Spinal cord (tissue), 10 donors: Measurements from ENCODE around the gene SLC16A8. TPM values are rescaled to one million over a fixed set of nuclear protein-coding genes. Genes with fewer than 3 reads are reported as not detected.
"Not testable (repeated sequence)": the region's sequence is repeated elsewhere in the genome, so short reads cannot be mapped to it uniquely, and the experiment has no call there.

ENCODE experiments used
- DNase-seq, 6 donors: peaks; one replicate each; pipeline versions ENCODE4 v3.0.0 to v3.0.0-alpha.2; 2013 to 2015; ENCODE audit warnings: low spot score in 6 of 6, low read depth in 4 of 6
- H3K27ac ChIP-seq: one replicate; pipeline ENCODE4 v1.5.1; 2013; ENCODE audit warnings: low read depth, low read length, control low read depth
- H3K27me3 ChIP-seq: one replicate; pipeline ENCODE4 v1.6.1; 2013; ENCODE audit warnings: low read length; ENCODE audit not compliant: control insufficient read depth, insufficient read depth
- H3K36me3 ChIP-seq: one replicate; pipeline ENCODE4 v1.6.1; 2013; ENCODE audit warnings: low read length; ENCODE audit not compliant: control insufficient read depth, insufficient read depth
- H3K4me1 ChIP-seq: one replicate; pipeline ENCODE4 v1.6.1; 2013; ENCODE audit warnings: low read length; ENCODE audit not compliant: control insufficient read depth, insufficient read depth
- H3K4me3 ChIP-seq: one replicate; pipeline ENCODE4 v1.5.1; 2013; ENCODE audit warnings: low read depth, low read length, control low read depth
- H3K9me3 ChIP-seq: one replicate; pipeline ENCODE4 v1.6.1; 2013; ENCODE audit warnings: low read length; ENCODE audit not compliant: control insufficient read depth, insufficient read depth
- WGBS: methylation state at CpG from one replicate; pipeline ENCODE4 v1.1.5; 2013; ENCODE audit warnings: missing lambda C conversion rate; ENCODE audit not compliant: insufficient coverage; 5-methylcytosine and 5-hydroxymethylcytosine counted together
- polyA plus RNA-seq, 2 donors: library from polyadenylated mRNA; unstranded; fragments of 120-200 nt; gene quantifications; one replicate each; pipeline ENCODE4 v1.2.1, GENCODE V29; 2013; ENCODE audit not compliant: insufficient read length in 2 of 2
- total RNA-seq, 2 donors: library from RNA; depleted of rRNA in 1 of 2; stranded (reverse); fragments of 120-200 nt in 1 of 2; fragments of >200 nt in 1 of 2; gene quantifications; one replicate each; pipeline versions ENCODE4 v1.2.3 to v1.2.4, GENCODE V29; 2013 to 2014
- donor health status: healthy.

The SLC16A8 gene
- total and polyA plus RNA-seq, 4 donors, result 2.0 to 7.9 (median 5.7) TPM

GRCh38 chr22:38080850-38081635 is 2.9 kb downstream of the SLC16A8 start:
- DNase-seq, result peak in 4 of 6 donors; percentile 41 to 92 (median 69)
- peaks cover 53% of the 10 kb centered on the region for H3K4me1 ChIP-seq
- no peak overlapping the region for H3K27ac ChIP-seq
- H3K9me3 ChIP-seq, result no peaks in the 10 kb centered on the region
- peak overlapping the region; percentile 33 for H3K4me3 ChIP-seq
- peaks cover 18% of the 10 kb centered on the region for H3K27me3 ChIP-seq
- WGBS, result 1% methylated on average over 110 of the region's 110 CpGs
- peaks cover 52% of the 10 kb centered on the region for H3K36me3 ChIP-seq

GRCh38 chr22:38080474-38080849 is 3.5 kb downstream of the SLC16A8 start:
- Histone ChIP-seq H3K27ac (no peak overlapping the region), H3K4me1 (peaks cover 55% of the 10 kb centered on the region), H3K9me3 (no peaks in the 10 kb centered on the region), H3K27me3 (peaks cover 18% of the 10 kb centered on the region), H3K36me3 (peaks cover 50% of the 10 kb centered on the region), H3K4me3 (peak overlapping the region; percentile 9)
- 35% methylated on average over 7 of the region's 11 CpGs for WGBS
- DNase-seq, result no peak

DNA sequence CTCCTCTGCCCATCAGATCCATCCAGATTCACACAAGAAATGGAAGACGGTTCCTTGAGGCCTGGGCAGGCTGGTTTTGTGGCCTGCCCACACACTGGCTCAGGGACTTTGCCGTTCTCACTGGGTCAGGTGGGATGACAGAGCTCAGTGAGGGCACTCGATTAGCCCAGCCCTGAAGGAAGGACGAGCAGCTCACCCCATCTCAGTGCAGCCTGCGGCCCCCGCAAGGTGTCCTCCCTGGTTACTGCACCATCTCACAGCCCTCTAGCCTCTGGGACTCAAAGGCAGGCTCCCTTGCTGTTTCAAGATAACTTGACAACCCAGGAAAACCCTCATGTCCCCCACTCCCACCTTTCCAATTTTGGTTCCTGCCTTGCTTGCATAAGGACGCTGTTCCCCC is 4.2 kb downstream of the SLC16A8 start:
- Histone ChIP-seq H3K27ac (no peak overlapping the region), H3K27me3 (peaks cover 18% of the 10 kb centered on the region)

GRCh38 chr22:38079208-38079607 is 4.8 kb downstream of the SLC16A8 start:
- peaks cover 45% of the 10 kb centered on the region for H3K4me1 ChIP-seq
- DNase-seq, H3K4me3 ChIP-seq, H3K9me3 ChIP-seq, H3K27ac ChIP-seq: not testable (repeated sequence)
- peaks cover 18% of the 10 kb centered on the region for H3K27me3 ChIP-seq
- 78% methylated on average over 1 of the region's 2 CpGs for WGBS
- H3K36me3 ChIP-seq, result peaks cover 50% of the 10 kb centered on the region

More for the DNA sequence above, 4.2 kb downstream of the SLC16A8 start:
- no peaks in the 10 kb centered on the region for H3K9me3 ChIP-seq
- H3K36me3 ChIP-seq, result peaks cover 50% of the 10 kb centered on the region
- no peak for DNase-seq
- no peak overlapping the region for H3K4me3 ChIP-seq
- 86% methylated on average over 7 of the region's 7 CpGs for WGBS
- peaks cover 51% of the 10 kb centered on the region for H3K4me1 ChIP-seq

DNA sequence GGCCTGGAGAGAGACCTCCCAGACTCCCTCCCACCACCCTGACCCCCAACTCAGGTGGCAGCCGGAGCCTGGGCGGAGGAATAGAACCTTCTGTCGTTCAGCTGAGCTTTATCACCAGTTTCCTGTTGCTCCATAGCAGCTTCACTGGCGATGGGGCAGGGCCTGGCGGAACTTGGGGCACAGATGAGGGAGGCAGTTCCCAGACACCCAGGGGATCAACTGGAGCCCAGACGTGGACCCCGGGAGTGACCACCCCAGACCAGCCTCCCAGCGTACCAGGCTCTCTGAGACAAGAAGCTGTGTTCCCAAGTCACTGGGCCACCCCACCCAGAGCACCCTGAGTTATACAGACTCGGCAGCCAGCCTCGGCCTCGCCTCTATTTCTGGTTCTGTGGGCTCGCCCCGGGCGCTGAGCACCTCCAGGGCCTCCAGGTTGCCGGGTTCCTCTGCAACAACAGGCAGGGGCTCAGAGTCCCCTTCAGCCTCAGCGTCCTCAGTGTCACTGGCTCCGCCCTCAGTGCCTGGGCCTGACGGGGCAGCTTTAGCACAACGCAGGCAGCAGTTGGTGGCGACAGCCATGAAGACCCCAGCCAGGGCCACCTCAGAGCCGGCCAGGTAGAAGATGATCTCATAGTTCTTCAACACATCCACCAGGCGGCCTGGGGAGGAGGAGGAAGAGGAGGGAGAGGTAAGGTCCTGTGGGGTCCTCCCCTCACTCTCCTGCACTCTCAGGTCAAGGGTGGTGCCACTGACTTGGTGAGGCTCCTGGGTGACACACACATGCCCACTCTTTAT is 5.7 kb downstream of the SLC16A8 start:
- 77% methylated on average over 19 of the region's 22 CpGs for WGBS
- no peak overlapping the region for H3K4me3 ChIP-seq
- H3K27me3 ChIP-seq, result peaks cover 18% of the 10 kb centered on the region
- DNase-seq, result no peak
- peaks cover 36% of the 10 kb centered on the region for H3K4me1 ChIP-seq
- no peak overlapping the region for H3K27ac ChIP-seq
- no peaks in the 10 kb centered on the region for H3K9me3 ChIP-seq
- H3K36me3 ChIP-seq, result peaks cover 51% of the 10 kb centered on the region

GRCh38 chr22:38077595-38077994 is 6.4 kb downstream of the SLC16A8 start:
- no peak for DNase-seq

GRCh38 chr22:38077096-38077495 is 6.9 kb downstream of the SLC16A8 start:
- H3K27me3 ChIP-seq, result peaks cover 9% of the 10 kb centered on the region
- no peak overlapping the region for H3K27ac ChIP-seq
- no peak overlapping the region for H3K4me3 ChIP-seq
- DNase-seq, result no peak
- H3K36me3 ChIP-seq, result peaks cover 59% of the 10 kb centered on the region
- H3K9me3 ChIP-seq, result no peaks in the 10 kb centered on the region
- 81% methylated on average over 12 of the region's 12 CpGs for WGBS
- H3K4me1 ChIP-seq, result peaks cover 24% of the 10 kb centered on the region

More at GRCh38 chr22:38077595-38077994, 6.4 kb downstream of the SLC16A8 start:
- Histone ChIP-seq H3K4me1 (peaks cover 29% of the 10 kb centered on the region), H3K27me3 (peaks cover 14% of the 10 kb centered on the region), H3K36me3 (peaks cover 54% of the 10 kb centered on the region), H3K27ac (no peak overlapping the region), H3K4me3 (no peak overlapping the region), H3K9me3 (no peaks in the 10 kb centered on the region)
- 80% methylated on average over 14 of the region's 14 CpGs for WGBS

DNA sequence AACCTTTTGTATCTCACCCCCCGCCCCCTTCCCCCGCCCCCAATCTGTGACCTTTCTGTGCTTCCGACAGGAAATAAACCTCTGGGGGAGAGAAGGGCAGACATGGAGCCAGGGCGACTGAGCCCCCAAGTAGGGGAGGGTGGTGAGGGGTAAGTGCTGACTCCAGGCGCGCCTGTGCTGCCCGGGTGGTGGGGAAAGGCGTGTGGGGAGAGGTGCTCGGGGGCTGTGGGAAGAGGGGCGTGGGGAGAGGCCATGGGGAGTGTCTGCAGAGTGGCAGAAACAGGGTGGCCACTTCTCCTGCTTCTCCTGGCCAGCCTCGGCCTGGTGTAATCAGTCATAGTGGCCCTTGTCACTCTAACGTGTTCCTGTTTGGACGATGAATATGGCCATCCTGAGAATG is 8.0 kb downstream of the SLC16A8 start:
- peaks cover 16% of the 10 kb centered on the region for H3K4me1 ChIP-seq
- H3K27ac ChIP-seq, result no peak overlapping the region
- no peaks in the 10 kb centered on the region for H3K9me3 ChIP-seq
- DNase-seq, result no peak
- no peak overlapping the region for H3K4me3 ChIP-seq
- WGBS, result 75% methylated on average over 11 of the region's 13 CpGs
- peaks cover 70% of the 10 kb centered on the region for H3K36me3 ChIP-seq
- peaks cover 3% of the 10 kb centered on the region for H3K27me3 ChIP-seq

- no peak overlapping the region for H3K27ac ChIP-seq
- no peaks in the 10 kb centered on the region for H3K27me3 ChIP-seq
- 87% methylated on average over 23 of the region's 32 CpGs for WGBS
- no peak for DNase-seq
- peaks cover 77% of the 10 kb centered on the region for H3K36me3 ChIP-seq
- H3K4me3 ChIP-seq, result no peak overlapping the region
- H3K4me1 ChIP-seq, result peaks cover 14% of the 10 kb centered on the region
- no peaks in the 10 kb centered on the region for H3K9me3 ChIP-seq
These were observed 8.7 kb downstream of the SLC16A8 start for GRCh38 chr22:38075105-38075825.
